ENCODE data around the gene APEX1.
"Not testable (repeated sequence)": the region's sequence is repeated elsewhere in the genome, so short reads cannot be mapped to it uniquely, and the experiment has no call there.

APEX1 gene

DNA sequence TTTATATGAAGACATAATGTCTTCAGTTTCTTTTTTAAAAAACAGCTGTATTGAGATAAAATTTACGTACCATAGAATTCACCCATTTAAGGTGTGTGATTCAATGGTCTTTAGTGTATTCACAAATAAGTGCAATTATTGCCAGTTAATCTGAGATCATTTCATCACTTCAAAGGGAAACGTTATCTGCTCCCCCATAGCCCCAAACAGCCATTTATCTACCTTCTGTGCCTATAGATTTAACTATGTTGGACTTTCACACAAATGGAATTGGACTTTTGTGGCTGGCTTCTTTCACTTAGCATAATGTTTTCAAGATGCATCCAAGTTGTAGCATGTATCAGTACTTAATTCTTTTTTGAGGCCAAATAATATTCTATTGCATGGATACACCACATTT, 23.9 kb downstream of the APEX1 start:
- DNase-seq: no peak

DNA sequence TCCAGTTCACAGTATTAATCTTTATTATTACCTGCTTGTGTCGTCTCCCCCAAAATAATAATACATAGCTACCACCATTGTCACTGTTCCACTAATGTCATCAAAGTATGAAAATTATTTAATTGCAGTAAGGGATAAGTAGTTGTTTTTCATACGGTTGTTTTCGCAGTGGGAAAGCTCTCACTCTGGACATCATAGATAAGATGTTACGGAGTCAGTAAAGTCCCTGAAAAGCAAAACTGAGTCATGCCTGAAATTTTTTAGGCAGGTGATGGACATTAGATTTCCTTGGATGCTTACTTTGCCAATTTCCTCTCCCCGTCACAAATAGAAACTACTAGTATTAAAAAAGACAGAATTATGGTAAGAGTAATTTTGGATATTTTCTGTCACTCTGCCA, 27.4 kb downstream of the APEX1 start:
- DNase-seq: no peak

DNA sequence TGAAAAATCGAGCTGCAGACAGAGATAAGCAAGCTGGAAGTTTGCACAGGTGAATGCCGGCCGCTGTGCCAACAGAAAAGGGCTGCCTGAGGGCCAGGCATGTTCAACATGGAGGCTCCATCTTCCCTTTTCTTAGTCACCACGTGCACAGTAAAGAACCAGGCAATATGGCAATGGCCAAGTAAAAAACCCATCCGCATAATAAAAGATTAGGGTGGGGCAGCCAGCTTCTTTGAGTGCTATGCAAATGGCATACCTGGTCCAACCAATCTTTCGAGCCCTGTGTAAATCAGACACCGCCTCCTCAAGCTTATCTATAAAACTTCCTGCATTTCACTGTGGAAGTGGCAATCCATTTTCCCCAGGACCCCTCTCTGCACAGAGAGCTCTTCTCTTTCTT, 30.9 kb downstream of the APEX1 start:
- no peak for DNase-seq

DNA sequence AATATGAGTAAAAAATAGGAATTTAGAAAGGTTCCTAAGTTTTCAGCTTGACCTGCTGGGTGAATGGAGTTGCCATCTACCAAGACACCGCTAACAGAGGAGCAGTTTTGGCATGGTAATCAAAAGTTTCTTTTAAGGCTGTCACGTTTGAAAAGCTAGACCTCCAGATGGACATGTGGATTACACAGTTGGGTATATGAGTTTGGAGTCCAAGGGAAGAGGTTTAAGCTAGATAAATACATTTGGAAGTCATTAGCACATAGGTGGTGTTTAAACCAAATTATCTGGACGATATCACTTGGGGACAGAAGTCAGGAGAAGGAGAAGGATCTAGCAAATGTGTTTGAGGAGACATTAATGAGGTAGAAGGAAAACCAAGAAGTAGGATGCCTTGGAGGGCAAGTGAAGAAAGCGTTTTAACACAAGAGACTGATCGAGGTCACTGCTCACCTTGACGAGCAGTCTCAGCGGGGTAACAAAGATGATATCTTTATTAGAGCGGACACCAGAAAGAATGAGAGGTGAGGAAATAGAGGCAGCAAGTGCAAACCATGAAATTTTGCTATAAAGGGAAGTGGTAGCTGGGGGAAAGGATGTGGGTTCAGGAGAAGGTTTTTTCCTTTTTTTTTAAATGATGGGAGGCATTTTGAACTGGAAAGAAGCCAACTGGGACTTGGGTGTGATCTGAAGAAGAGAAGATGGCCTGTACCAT, 31.8 kb downstream of the APEX1 start:
- no peak for DNase-seq

DNA sequence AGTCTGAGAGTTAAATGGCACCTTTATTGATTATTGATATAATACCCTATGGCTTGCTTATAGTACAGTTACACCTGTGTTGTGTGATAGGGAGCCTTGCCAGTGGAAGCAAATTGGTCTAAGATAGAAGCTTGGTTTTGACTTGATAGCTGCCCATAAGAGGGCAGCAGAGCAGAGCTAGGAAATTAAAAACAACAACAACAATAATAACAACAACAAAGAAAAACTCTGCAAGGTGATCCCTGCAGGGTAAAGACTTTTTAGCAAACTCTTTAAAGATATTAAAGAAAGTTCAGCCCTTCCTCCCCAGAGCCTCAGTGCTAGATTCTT, 32.3 kb downstream of the APEX1 start:
- no peak for DNase-seq

DNA sequence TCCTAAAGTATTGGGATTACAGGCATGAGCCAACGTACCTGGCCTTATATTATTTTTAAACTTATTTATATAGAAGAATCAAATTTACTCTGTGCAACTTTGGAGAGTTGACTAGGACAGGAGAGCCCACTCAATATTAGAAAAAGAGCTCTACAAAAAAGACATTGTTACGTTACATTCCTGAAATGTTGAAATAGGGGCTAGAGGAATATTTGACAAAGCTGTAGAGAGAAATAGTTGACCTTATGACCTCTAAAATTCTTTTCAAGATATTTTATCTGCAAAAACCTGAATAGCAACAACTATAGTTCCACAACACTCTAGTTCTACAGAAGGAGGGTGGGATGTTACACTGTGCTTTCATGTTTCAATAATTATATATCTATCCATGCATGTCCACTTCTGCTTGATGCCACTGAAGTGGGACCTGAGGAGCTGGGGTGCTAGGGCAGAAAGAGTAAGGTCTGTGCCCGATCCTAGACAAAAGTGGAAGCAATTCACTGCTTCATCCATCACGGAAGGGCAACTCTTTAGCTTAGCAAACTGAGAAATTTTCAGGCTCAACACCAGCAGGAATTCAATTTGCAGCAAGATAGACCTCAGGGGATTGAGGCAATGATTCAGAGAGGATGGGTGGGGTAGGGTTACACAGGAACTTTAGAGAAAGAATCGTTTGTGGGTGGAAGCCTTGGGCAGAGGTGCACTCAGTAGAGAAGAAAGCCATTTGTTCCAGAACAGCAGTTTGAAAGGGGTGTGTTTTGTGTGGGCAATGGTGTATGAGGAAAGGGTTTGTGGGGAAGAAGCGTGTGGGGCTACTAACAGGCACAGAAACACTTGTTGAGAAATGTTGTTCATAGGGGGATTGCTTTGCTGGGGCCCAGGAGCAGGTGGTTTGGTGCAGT, 34.3 kb downstream of the APEX1 start:
- peak; percentile 28 for DNase-seq

DNA sequence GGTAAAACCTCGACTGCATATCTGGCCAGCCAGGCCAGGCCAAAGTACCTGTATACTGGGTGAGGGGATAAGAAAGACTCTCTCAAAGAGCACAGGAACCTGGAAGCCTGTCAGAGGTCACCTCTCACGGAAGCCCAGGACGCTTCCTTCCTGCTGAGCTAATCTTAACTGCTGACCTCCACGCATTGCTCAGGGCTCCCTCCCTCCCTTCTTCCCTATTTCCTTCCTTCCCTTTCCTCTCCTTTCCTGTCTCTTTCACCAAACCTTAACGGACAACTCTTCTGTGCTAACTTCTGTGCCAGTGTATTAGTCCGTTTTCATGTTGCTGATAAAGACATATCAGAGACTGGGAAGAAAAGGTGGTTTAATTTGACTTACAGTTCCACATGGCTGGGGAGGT, 35.5 kb downstream of the APEX1 start:
- DNase-seq: no peak

DNA sequence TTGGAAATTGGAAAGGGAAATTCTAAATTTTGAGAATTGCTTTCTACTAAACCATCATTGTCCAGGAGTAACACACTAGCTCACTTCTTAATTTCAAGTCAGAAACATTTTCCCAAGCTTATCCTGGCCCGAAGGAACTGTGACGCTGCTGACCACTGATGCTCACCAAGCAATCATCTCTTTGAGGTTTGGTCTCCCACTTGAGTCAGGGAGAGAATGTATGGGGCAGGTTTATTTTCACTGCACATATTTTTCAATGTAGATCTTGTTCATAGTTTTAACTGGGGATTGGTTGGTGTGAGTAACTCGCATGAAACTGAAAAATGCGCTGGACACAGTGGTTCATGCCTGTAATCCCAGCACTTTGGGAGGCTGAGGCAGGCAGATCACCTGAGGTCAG, 37.5 kb downstream of the APEX1 start:
- DNase-seq: no peak

DNA sequence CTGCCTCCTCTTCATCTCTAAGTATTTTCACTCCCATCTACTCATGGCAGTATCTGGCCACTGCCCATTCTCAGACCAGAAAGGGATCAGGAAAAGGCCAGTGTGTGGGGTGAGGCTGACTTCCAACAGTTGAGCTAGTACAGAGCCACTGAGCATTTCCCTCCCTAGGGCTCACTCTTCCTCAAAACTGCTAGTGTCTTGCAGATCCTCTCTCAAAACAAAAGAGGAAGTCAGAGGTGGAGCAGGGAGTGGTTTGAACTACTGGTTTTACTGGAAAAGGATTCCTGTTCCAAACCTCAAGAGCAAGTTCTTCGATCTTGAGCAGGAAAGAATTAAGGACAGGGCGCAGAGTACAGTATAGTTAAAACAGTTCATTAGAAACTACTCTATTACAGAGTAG, 38.6 kb downstream of the APEX1 start:
- no peak for DNase-seq

DNA sequence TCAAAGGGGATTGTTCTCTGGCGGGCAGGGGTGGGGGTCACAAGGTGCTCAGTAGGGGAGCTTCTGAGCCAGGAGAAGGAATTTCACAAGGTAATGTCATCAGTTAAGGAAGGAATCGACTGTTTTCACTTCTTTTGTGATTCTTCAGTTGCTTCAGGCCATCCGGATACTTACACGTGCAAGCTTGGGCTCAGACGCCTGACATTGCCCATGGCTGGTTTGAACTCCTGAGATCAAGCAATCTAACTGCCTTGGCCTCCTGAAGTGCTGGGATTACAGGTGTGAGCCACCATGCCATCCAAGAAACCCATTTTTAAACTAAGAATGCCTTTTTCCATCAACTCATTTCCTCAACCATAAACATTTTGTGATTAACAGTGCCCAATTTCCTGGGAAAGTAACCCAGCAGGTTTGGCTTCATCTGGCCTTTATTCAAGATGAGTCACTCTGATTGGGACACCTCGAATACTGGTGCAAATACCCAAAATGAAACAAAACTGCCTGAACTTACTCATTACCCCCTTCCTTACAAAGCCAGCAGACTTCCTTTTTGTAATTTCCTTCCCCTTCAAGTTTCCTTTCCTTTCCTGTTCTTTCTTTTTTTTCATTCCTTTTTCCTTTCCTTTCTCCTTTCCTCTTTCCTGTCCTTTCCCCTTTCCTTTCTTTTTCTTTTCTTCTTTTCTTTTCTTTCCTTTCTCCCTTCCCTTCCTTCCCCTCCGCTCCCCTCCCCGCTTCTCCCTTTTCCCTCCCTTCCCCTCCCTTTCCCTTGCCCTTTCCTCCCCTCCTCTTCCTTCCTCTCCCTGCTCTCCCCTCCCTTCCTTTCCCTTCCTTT, 40.1 kb downstream of the APEX1 start:
- DNase-seq: no peak

DNA sequence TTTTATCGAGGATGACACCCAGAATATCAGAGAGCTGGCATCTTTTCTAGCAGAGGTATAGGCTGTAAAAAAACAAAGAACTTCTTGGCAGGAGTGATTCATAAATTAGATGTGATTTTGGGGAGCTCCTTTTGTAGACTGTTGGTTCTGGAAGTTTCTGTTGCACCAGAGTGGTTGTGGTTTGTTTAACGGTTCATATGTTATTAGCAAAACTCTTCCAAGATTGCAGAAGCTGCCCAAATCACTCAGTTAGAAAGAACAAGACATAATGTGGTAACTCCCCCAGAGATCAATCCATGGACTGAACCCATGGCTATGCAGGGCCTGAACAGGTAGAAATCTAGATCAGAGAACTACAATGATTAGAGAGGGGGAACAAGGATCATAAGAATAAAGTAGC, 43.6 kb downstream of the APEX1 start:
- no peak for DNase-seq

DNA sequence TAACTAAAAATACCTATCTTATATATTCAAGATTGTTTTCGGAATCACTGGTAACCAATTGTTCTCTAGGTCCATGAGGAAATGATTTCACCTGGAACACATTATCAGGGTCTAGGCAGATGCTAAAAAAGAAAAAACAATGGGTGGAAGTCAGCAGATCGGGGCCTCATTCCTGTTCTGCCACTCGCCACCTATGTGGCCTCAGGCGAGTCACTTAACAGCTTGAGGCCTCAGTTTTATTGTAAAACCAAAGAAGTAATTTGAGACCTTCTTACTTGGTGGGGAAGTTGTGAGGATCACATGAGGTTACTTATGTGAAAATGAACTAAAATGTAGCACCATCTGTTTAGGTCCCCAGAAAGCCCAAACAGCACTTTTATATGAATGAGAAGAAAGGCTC, 44.1 kb downstream of the APEX1 start:
- no peak for DNase-seq

DNA sequence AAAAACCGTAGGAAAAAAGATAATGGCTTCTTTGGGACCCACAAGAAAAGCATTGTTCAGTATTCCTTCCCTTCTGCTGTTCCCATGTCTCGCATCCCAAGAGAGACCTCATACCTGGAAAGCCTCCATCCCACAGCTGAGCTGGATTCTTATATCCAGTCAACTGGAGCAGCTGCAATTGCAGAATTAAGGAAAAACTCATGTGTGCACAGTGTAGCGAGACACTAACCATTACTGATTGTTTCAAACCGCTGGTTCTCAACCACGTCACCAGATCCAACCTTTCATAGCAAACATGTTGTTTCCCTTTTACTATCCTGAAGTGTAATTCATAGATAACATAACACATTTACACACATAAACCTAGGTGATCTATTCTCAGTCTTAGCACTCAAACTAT, 44.9 kb downstream of the APEX1 start:
- no peak for DNase-seq

DNA sequence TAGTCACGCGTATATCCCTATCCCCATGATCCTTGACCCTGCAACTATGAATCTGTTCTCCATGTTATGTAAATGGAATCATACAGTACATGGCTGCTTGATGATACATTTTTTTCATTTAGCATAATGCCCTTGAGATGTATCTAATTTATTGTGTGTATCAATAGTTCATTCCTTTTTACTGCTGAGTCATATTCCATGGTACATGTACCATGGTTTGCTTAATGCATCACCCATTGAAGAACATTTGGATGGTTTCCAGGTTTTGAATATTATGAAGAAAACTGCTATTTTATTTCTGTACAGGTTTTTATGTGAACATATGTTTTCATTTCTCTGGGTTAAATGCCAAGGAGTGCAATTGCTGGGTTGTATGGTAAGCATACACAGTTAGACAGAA, 46.3 kb downstream of the APEX1 start:
- DNase-seq: no peak

DNA sequence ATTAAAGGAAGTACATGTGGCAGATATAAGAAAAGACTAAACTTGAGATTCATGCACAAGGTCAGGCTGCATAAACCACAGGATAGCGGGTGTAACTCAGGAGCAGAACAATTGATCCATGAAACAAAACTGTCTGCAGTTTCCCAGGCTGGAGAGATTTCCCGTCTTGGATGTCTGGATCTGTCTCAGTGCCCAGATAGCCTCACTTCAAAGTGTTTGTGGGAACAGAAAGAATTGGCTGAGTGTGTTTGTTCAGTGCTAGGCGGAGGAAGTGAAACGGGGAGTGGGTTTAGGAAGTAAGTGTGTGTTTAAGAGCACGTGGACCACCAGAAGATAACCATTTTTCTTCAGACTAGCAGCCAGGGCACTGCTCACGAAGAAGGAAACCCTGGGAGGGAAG, 48.9 kb downstream of the APEX1 start:
- no peak for DNase-seq

DNA sequence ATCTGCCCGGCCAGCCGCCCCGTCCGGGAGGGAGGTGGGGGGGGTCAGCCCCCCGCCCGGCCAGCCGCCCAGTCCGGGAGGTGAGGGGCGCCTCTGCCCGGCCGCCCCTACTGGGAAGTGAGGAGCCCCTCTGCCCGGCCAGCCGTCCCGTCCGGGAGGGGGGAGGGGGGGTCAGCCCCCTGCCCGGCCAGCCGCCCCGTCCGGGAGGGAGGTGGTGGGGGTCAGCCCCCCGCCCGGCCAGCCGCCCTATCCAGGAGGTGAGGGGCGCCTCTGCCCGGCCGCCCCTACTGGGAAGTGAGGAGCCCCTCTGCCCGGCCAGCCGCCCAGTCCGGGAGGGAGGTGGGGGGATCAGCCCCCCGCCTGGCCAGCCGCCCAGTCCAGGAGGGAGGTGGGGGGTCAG, 51.2 kb downstream of the APEX1 start:
- not testable (repeated sequence) for DNase-seq

DNA sequence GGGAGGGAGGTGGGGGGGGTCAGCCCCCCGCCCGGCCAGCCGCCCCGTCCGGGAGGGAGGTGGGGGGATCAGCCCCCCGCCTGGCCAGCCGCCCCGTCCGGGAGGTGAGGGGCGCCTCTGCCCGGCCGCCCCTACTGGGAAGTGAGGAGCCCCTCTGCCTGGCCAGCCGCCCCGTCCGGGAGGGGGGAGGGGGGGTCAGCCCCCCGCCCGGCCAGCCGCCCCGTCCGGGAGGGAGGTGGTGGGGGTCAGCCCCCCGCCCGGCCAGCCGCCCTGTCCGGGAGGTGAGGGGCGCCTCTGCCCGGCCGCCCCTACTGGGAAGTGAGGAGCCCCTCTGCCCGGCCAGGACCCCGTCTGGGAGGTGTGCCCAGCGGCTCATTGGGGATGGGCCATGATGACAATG, 51.7 kb downstream of the APEX1 start:
- DNase-seq: not testable (repeated sequence)

All from CD4-positive, alpha-beta T cell treated with Interleukin-10 for 1 hour (primary cell).